Measurements from ENCODE around the gene IGFN1.
A peak's percentile ranks its signal among the peaks of the same experiment; 100 is the strongest.

IGFN1 gene

GRCh38 chr1:201178718-201179117 is 11.9 kb upstream of the IGFN1 start:
- no peaks in the 10 kb centered on the region for H3K27me3 ChIP-seq (ENCODE audit: insufficient read depth, low read depth, severe bottlenecking)
- TF ChIP-seq CTCF (IDR thresholded peaks at IDR 0.05; ENCODE audit: low read depth, low read length): no peak

GRCh38 chr1:201180141-201180540 is 10.5 kb upstream of the IGFN1 start:
- DNase-seq: no peak
- H3K36me3 ChIP-seq: no peaks in the 10 kb centered on the region
- H3K9me3 ChIP-seq (ENCODE audit: severe bottlenecking): no peaks in the 10 kb centered on the region
- no peaks in the 10 kb centered on the region for H3K27me3 ChIP-seq (ENCODE audit: insufficient read depth, low read depth, severe bottlenecking)
- no peak overlapping the region for H3K27ac ChIP-seq
- H3K4me3 ChIP-seq (ENCODE audit: low read depth, low read length): no peak overlapping the region
- TF ChIP-seq CTCF (IDR thresholded peaks at IDR 0.05; ENCODE audit: low read depth, low read length): no peak

More at GRCh38 chr1:201178718-201179117, 11.9 kb upstream of the IGFN1 start:
- Histone ChIP-seq H3K27ac (no peak overlapping the region), H3K9me3 (ENCODE audit: severe bottlenecking) (no peaks in the 10 kb centered on the region), H3K4me3 (ENCODE audit: low read depth, low read length) (no peak overlapping the region), H3K36me3 (no peaks in the 10 kb centered on the region)
- DNase-seq: no peak

- DNase-seq: peak; percentile 67
- Histone ChIP-seq H3K4me3 (ENCODE audit: low read depth, low read length) (no peak overlapping the region), H3K9me3 (ENCODE audit: severe bottlenecking) (no peaks in the 10 kb centered on the region), H3K27ac (no peak overlapping the region), H3K27me3 (ENCODE audit: insufficient read depth, low read depth, severe bottlenecking) (no peaks in the 10 kb centered on the region), H3K36me3 (no peaks in the 10 kb centered on the region)
- no peak for TF ChIP-seq CTCF (IDR thresholded peaks at IDR 0.05; ENCODE audit: low read depth, low read length)
Measured at GRCh38 chr1:201180901-201181300, 9.7 kb upstream of the IGFN1 start.

- Histone ChIP-seq H3K36me3 (no peaks in the 10 kb centered on the region), H3K9me3 (ENCODE audit: severe bottlenecking) (no peaks in the 10 kb centered on the region), H3K27ac (no peak overlapping the region), H3K27me3 (ENCODE audit: insufficient read depth, low read depth, severe bottlenecking) (no peaks in the 10 kb centered on the region), H3K4me3 (ENCODE audit: low read depth, low read length) (no peak overlapping the region)
- no peak for TF ChIP-seq CTCF (IDR thresholded peaks at IDR 0.05; ENCODE audit: low read depth, low read length)
- no peak for DNase-seq
Measured at GRCh38 chr1:201181323-201181722, 9.3 kb upstream of the IGFN1 start.

- H3K36me3 ChIP-seq: no peaks in the 10 kb centered on the region
- TF ChIP-seq CTCF (IDR thresholded peaks at IDR 0.05; ENCODE audit: low read depth, low read length): no peak
- H3K27me3 ChIP-seq (ENCODE audit: insufficient read depth, low read depth, severe bottlenecking): no peaks in the 10 kb centered on the region
- DNase-seq: no peak
- H3K9me3 ChIP-seq (ENCODE audit: severe bottlenecking): no peaks in the 10 kb centered on the region
- H3K27ac ChIP-seq: no peak overlapping the region
- no peak overlapping the region for H3K4me3 ChIP-seq (ENCODE audit: low read depth, low read length)
Measured at GRCh38 chr1:201181726-201182125, 8.9 kb upstream of the IGFN1 start.

GRCh38 chr1:201183209-201183608 is 7.4 kb upstream of the IGFN1 start:
- H3K4me3 ChIP-seq (ENCODE audit: low read depth, low read length): no peak overlapping the region
- no peak for DNase-seq

More at GRCh38 chr1:201183209-201183608, 7.4 kb upstream of the IGFN1 start:
- Histone ChIP-seq H3K9me3 (ENCODE audit: severe bottlenecking) (no peaks in the 10 kb centered on the region), H3K36me3 (no peaks in the 10 kb centered on the region), H3K27me3 (ENCODE audit: insufficient read depth, low read depth, severe bottlenecking) (no peaks in the 10 kb centered on the region), H3K27ac (no peak overlapping the region)
- TF ChIP-seq CTCF (IDR thresholded peaks at IDR 0.05; ENCODE audit: low read depth, low read length): no peak

All from WERI-Rb-1 (cell line).